T-helper 2 cell treated with Interferon-gamma antibody and Interleukin-4, amounts not matched to agents 5 μg/mL and 100 μg/mL, for 36 hours (primary cell): Measurements from ENCODE around the gene NPHP4.

ENCODE experiments used
- DNase-seq: peaks from one replicate; pipeline ENCODE4 v3.0.0; 2021; ENCODE audit warnings: low spot score
- H3K27ac Mint-ChIP-seq: one replicate; pipeline ENCODE4 v1.8.0; 2021; ENCODE audit warnings: mild to moderate bottlenecking, mixed read lengths
- H3K27me3 Mint-ChIP-seq: one replicate; pipeline ENCODE4 v1.8.0; 2021; ENCODE audit warnings: low read depth, mixed read lengths
- H3K36me3 Mint-ChIP-seq: one replicate; pipeline ENCODE4 v1.8.0; 2021; ENCODE audit warnings: low read depth, mixed read lengths
- H3K4me1 Mint-ChIP-seq: one replicate; pipeline ENCODE4 v1.8.0; 2021; ENCODE audit warnings: low read depth, mixed read lengths
- H3K4me3 Mint-ChIP-seq: one replicate; pipeline ENCODE4 v1.8.0; 2022; ENCODE audit warnings: mild to moderate bottlenecking, moderate library complexity, mixed read lengths
- H3K9me3 Mint-ChIP-seq: one replicate; pipeline ENCODE4 v1.8.0; 2021; ENCODE audit warnings: mixed read lengths

Gene NPHP4

DNA sequence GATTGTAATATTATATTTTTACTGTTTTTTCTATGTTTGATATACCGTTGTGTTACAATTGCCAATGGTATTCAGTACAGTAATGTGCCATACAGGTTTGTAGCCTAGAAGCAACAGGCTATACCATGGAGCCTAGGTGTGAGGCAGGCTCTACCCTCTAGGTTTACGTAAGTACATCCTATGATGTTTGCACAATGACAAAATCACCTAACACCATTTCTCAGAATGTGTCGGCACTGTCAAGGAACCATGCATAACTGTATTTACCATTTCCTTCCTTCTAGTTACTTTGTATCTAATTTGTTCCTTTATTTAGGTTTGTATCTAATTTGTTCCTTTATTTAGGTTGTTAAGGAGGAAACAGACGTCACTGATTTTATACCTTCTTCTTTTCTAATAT lies 9.9 kb downstream of the NPHP4 start:
- no peak for DNase-seq
- H3K36me3 Mint-ChIP-seq = peaks cover 8% of the 10 kb centered on the region
- peaks cover 26% of the 10 kb centered on the region for H3K4me1 Mint-ChIP-seq
- no peaks in the 10 kb centered on the region for H3K9me3 Mint-ChIP-seq
- no peak overlapping the region for H3K4me3 Mint-ChIP-seq
- H3K27me3 Mint-ChIP-seq = no peaks in the 10 kb centered on the region
- H3K27ac Mint-ChIP-seq = no peak overlapping the region

DNA sequence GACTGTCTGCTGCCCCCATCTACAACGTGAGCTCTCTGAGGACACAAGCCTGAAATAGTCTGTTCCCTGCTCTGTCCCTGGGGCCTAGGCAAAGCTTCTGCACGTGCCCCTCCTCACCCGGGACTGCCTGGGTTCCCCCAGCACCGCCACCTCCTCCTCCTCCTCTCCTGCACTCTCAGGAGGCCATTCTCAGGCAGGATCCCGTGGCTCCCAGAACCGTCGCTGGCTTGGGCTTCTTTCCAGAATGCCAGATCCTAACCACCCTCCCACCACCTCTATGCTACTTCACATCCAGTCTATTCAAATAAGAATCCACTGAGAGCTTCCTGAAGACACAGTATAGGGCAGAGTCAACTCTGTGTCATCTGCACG lies 11.2 kb downstream of the NPHP4 start:
- no peak for DNase-seq
- H3K4me3 Mint-ChIP-seq = no peak overlapping the region
- no peaks in the 10 kb centered on the region for H3K9me3 Mint-ChIP-seq
- no peak overlapping the region for H3K27ac Mint-ChIP-seq
- peaks cover 32% of the 10 kb centered on the region for H3K4me1 Mint-ChIP-seq
- H3K27me3 Mint-ChIP-seq = no peaks in the 10 kb centered on the region
- H3K36me3 Mint-ChIP-seq = peaks cover 15% of the 10 kb centered on the region

DNA sequence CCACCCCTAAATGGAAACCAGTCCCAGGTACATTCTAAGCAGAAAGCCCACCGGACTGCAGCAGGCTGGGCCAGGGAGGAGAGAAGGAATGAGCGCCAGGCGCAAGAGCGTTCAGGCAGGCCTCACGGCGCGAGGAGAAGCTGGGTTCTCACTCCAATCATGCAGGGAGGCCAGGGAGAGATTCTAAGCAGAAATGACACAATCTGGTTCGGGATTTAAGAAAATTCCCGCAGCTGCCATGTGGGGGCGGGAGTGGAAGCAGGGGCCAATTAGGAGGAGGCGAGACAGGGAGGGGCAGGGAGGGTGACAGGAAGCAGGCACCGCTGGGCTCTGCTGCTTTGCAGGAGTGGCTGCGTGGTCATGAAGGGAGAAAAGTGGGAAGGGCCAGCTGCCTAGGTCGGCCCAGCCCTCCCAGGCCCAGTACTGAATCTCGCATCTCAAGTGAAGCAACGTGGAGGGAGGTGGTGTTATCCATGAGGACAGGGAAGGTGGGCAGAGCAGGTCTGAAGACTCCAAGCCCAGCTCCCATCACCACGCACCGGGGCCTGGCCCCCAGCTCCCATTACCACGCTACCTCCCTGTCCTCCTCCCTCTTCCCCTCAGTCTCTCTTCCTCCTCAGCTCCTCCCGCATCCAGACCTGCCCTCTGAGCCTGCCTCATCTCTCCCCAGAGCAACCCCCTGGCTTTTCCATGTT lies 11.8 kb downstream of the NPHP4 start:
- H3K27ac Mint-ChIP-seq = peak overlapping the region; percentile 61
- H3K4me3 Mint-ChIP-seq = no peak overlapping the region
- H3K4me1 Mint-ChIP-seq = peaks cover 32% of the 10 kb centered on the region
- no peak for DNase-seq
- H3K27me3 Mint-ChIP-seq = no peaks in the 10 kb centered on the region
- H3K36me3 Mint-ChIP-seq = peaks cover 11% of the 10 kb centered on the region
- no peaks in the 10 kb centered on the region for H3K9me3 Mint-ChIP-seq

DNA sequence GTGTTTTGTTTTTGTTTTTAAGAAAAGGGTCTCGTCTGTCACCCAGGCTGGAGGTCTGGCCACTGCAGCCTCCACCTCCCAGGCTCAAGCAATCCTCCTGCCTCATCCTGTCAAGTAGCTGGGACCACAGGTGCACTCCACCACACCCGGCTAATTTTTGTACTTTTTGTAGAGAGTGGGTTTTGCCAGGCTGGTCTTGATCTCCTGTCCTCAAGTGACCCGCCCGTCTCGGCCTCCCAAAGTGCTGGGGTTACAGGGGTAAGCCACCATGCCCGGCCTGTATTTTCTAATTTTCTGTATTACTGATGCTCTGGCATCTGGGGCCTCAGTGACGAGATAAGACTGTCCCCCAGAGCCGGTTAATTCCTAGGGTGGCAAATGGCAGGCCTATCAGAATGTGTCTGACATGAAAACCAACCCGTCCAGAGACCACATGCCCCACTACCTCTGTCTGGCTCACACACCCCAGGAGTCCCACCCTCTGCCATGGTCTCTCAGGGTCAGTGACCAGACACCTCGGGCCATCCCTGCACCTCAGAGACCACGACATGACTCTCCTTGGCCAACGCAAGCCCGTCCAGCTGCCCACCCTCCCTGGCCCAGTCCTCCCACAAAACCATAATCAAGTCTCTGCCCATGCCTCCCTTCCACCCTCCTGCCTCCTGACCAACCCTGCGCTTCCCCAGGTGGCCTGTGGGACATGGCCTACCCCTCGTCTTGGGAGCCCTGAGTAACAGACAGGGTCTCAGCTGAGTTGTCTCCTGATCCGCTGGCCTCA lies 12.5 kb downstream of the NPHP4 start:
- Mint-ChIP-seq H3K27ac (no peak overlapping the region), H3K4me1 (peaks cover 36% of the 10 kb centered on the region), H3K9me3 (no peaks in the 10 kb centered on the region)

DNA sequence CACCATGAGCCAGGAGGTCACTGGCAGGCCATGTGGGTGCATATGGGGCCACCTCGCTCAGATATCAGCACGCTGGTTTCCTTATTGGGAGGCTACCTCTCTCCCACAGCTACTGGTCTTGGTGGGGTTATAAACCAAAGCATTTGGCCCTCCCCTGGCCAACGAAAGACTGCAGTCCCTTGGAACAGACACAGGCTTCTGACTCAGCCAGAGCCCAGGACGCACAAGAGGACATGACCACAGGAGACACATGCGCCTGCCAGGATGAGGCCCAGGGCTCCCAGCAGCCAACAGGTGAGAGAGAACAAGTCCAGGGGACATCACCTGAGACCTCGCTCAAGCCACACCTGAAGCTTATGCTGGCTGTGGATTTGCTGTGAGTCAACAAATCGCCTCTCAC lies 13.8 kb downstream of the NPHP4 start:
- H3K27ac Mint-ChIP-seq = no peak overlapping the region
- H3K4me1 Mint-ChIP-seq = peaks cover 38% of the 10 kb centered on the region
- DNase-seq = no peak
- peaks cover 13% of the 10 kb centered on the region for H3K36me3 Mint-ChIP-seq
- no peaks in the 10 kb centered on the region for H3K9me3 Mint-ChIP-seq
- no peak overlapping the region for H3K4me3 Mint-ChIP-seq
- H3K27me3 Mint-ChIP-seq = no peaks in the 10 kb centered on the region

More for the DNA sequence above, 12.5 kb downstream of the NPHP4 start:
- no peak for DNase-seq
- Mint-ChIP-seq H3K4me3 (no peak overlapping the region), H3K27me3 (no peaks in the 10 kb centered on the region), H3K36me3 (peaks cover 13% of the 10 kb centered on the region)

DNA sequence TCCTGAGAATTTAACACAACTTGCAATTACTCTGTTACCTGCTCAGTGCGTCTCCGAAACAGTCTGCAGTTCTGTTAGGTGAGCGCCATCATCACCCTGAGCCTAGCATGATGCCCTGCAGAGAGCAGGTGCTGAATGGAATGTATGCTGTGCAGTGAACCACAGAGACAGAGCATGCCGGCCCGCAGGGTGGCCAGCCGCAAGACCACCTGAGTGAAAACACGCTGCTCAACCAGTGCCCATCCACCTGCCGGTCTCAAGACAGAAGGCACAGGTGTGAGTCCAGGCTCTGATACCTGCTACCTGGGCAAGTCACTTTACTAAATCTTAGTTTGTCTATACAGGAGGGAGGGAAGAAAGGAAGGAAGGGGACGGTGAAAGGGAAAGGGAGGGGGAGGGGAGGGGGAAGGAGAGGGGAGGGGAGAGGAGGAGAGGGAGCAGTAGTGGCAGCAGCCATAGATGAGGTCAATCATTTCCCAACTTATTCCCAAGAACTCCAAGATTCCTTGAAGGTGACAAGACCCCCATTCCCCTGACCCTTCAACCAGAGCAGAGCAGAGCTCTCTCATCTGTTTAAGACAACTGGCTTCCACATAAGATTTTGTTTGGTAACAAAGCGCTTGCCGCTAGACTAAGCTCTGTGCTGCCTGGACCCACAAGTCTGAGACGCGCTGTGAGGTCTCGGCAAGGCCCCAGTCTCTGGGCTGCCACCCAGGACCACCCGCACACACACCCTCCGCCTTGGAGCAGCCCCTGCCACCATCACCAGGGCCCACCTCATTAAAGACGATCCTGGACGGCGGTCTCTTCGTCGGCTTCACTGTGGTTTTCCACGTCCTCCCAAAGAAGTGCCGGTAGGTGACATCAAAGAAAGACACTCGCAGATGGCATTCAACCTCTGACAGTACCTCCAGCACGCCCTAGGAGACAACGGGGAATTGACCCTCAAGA lies 14.5 kb downstream of the NPHP4 start:
- no peak for DNase-seq
- peak overlapping the region; percentile 32 for H3K4me3 Mint-ChIP-seq
- no peaks in the 10 kb centered on the region for H3K27me3 Mint-ChIP-seq
- no peaks in the 10 kb centered on the region for H3K9me3 Mint-ChIP-seq
- H3K36me3 Mint-ChIP-seq = peaks cover 13% of the 10 kb centered on the region
- H3K4me1 Mint-ChIP-seq = peaks cover 37% of the 10 kb centered on the region
- peak overlapping the region; percentile 68 for H3K27ac Mint-ChIP-seq

DNA sequence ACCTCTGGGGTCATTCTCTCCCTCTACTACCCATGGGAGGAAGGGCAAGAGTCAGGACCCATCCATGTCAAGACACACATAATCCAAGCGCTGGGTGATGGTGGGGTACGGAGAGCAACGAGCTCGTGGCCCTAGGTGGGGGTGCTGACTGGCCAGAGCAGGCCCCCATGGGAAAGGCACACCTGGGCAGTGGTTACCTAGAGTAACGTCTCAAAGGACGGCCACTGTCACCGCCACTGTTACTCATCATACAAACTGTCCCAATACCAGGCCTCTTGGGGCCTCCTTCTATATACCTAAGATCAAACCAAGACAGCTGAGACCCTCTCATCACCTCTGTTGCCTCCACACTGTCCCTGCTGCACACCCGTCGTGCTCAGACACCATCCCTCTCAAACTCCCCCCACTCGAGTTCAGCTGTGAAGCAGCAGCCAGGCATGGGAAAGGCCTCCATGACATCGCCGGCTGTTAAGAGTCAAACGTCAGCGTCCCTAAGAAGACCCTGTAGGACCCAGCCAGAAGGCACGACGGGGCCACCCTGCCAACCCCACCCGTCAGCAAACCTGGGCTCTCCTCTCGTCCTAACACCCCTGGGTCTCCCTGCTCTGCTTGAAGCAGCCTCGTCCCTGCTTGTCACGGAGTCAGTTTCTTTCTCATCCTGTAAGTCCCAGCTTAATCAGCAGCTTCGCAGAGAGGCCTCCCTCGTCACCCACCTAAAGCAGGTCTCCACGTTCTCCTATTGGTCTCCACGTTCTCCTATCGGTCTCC lies 15.3 kb downstream of the NPHP4 start:
- Mint-ChIP-seq H3K9me3 (no peaks in the 10 kb centered on the region), H3K4me1 (peaks cover 32% of the 10 kb centered on the region), H3K27ac (peak overlapping the region; percentile 68), H3K4me3 (peak overlapping the region; percentile 32), H3K27me3 (no peaks in the 10 kb centered on the region), H3K36me3 (peaks cover 13% of the 10 kb centered on the region)
- no peak for DNase-seq

DNA sequence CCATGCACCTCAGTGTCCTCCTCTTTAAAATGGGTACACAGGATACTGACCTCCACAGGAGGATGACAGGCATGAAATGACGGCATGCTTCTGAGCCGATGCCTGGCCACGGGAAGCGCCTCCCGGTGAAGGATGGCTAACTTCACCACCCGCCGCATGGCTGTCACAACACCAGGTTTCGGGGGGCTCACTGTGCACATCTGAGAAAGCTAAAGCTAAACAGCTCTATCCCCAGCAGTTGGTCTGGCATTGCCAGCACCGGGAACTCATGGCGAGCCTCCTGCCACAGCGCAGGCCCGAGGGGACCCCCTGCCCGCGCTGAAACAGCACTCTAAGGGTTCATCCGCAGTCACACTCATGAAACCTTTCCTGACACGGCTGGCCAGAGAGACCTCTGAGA lies 16.0 kb downstream of the NPHP4 start:
- Mint-ChIP-seq H3K27ac (no peak overlapping the region), H3K4me1 (peaks cover 29% of the 10 kb centered on the region), H3K4me3 (no peak overlapping the region), H3K9me3 (no peaks in the 10 kb centered on the region), H3K36me3 (peaks cover 13% of the 10 kb centered on the region), H3K27me3 (no peaks in the 10 kb centered on the region)
- no peak for DNase-seq

DNA sequence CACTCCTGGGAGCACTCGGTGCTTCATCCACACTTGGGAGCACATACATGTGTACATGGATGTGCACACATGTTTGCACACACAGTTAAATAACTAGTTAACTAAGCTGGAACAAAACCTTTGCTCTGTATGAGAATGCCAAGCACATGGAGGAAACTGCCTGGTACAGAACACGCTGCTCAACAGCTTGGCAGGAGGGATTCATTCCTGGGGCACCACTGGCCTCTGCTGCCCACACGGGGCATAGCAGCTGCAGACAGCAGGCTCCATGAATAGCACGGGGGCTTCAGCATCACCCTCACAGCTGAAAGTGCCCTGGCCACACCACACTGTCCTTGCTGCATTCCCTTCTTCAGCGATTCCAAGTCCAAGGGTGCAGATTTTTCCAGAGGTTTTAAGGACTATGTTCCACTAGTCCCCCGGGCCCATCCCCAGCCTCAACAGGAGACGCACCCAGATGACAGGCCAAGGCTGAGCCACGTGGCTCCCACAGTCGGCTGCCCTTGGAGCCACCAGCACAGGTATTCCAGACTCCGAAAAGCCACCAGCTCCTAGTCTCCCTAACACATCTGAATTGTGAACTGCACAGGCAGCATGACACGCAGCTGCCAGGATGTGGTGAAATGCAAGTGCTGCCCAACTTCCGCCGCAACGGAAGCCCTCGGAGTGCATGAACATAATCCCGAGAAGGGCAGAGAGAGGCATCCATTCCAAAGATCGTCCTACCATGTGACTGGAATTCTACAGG lies 16.9 kb downstream of the NPHP4 start:
- H3K9me3 Mint-ChIP-seq = no peaks in the 10 kb centered on the region
- peaks cover 13% of the 10 kb centered on the region for H3K36me3 Mint-ChIP-seq
- H3K27ac Mint-ChIP-seq = peak overlapping the region; percentile 79
- H3K4me1 Mint-ChIP-seq = peaks cover 19% of the 10 kb centered on the region
- H3K4me3 Mint-ChIP-seq = peak overlapping the region; percentile 59
- peak; percentile 43 for DNase-seq
- H3K27me3 Mint-ChIP-seq = no peaks in the 10 kb centered on the region

DNA sequence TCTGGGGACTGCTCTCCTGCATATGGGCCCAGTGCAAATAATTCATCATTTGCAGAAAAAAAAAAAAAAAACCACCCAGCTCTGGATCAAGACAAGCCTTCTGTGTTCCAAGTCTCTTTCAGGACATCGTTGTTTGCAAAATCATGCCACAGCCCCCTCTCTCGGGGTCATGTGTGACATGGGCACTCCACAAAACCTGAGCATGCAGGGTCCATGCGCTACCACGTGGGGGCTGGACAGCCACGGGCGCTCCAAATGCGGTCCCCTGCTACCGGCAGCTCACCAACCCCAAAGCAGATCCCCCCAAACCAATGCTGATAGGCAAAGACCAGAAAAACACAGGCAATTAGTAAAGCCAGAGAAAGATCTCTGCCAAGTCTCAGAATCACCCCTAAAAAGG lies 17.6 kb downstream of the NPHP4 start:
- H3K36me3 Mint-ChIP-seq = peaks cover 13% of the 10 kb centered on the region

DNA sequence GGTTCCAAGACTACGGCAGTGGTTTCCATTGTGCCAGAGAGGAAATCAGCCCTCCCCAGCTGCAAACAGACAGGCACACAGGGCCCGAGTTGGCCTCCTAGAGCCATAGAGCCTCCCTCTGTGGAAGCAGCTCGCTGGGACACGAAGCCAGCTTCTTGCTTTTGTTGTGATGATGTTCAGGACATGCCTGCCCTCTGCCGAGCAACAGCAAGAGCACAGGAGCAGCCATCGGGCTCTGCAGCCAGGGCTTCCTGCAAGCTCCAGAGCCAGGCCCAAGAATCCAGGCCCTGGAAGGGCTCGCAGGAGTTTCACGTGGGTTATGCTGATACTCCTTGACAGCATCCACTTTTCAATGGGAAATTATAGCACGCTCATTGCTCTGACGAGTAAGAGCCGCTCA lies 18.5 kb downstream of the NPHP4 start:
- Mint-ChIP-seq H3K9me3 (no peaks in the 10 kb centered on the region), H3K4me1 (peaks cover 16% of the 10 kb centered on the region), H3K4me3 (no peak overlapping the region), H3K27ac (no peak overlapping the region), H3K27me3 (no peaks in the 10 kb centered on the region), H3K36me3 (peaks cover 13% of the 10 kb centered on the region)
- DNase-seq = no peak

More for the DNA sequence above, 17.6 kb downstream of the NPHP4 start:
- H3K27me3 Mint-ChIP-seq = no peaks in the 10 kb centered on the region
- H3K4me3 Mint-ChIP-seq = no peak overlapping the region
- H3K4me1 Mint-ChIP-seq = peaks cover 16% of the 10 kb centered on the region
- no peaks in the 10 kb centered on the region for H3K9me3 Mint-ChIP-seq
- no peak for DNase-seq
- H3K27ac Mint-ChIP-seq = peak overlapping the region; percentile 79

DNA sequence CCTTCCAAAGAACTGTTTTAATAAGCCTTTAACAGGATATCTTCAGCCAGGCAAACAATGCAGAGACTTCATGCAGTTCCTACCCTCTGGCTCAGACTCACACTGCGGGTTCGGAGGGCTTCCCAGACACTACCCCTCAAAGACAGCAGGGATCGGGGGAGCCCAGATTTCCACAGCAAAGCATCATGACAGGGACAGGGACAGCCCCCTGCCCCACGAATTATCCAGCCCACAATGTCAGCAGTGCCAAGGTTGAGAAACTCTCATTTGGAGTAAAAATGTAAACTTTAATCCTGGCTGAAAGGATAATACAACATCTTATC lies 20.1 kb downstream of the NPHP4 start:
- Mint-ChIP-seq H3K4me3 (no peak overlapping the region), H3K4me1 (peaks cover 12% of the 10 kb centered on the region), H3K36me3 (peaks cover 8% of the 10 kb centered on the region), H3K27ac (no peak overlapping the region), H3K27me3 (no peaks in the 10 kb centered on the region), H3K9me3 (no peaks in the 10 kb centered on the region)
- DNase-seq = no peak
